D341Med (cell line): ENCODE data around the gene BACH2.

Source experiments
- DNase-seq: peaks from one replicate; pipeline ENCODE4 v3.0.0; 2012; ENCODE audit warnings: low spot score

The BACH2 gene

DNA sequence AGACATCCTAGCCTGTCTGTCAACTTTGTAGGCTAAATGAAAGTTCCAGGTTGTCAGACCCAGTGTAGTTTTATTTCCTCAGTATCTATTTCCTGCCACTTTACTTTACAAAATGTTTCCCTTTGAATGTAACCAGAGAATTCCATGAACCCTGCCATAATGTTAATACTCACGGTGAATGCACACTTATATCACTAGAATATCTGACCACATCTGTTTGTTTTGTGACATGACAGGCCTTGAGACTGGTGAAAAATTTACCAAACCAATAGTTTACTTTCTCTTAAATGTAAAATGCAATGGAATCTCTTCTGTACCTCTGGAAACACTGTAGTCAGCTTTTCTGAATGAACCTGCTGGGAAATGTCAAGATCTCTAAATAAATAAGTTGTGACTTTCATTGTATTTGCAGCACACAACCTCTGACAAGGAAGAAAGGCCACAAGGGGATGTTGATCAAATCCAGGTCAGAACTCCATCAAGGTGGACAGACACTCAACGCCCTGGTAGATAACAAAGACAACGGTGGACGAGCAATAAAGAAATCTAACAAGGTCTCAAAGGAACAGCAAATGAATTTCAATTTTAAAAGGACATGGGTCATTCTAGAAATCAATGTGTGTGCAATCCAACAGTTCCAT lies 59.2 kb downstream of the BACH2 start:
- DNase-seq = no peak

DNA sequence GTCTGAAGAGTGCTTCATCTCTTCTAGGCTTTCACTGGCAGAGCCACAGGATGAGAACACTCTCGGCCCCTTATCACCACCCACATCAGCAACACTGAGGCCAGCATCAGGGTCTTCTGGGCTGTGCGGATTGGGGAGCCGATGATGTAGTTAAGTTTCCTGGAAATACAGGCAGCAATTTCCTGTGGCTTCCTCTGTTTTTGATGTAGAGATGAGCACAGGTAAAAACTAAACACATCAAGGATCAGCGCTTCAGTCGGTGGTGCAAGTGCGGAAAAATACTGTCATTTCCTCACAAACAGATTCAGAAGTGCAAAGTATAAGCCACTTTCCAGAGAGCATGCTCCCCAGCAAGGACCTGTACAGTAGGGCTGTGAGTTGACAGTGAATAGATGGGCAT lies 62.6 kb downstream of the BACH2 start:
- no peak for DNase-seq

DNA sequence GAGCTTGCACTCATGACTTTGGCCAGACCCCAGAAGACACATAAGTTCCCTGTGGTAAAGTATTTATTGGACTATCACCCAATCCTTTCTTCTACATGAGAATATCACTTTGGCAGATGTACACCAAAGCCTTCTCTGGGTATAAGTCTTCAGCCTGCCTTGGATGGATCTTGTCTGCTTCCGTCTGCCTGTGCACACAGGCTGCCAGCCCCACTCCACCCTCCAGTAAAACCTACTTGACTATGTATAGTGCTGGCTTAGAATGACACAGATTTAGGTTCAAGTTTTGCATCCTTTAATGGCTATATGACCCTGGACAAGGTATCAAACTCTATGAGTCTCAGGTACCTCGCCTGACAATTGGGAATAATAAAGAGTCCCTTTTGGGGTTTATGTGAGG lies 63.4 kb downstream of the BACH2 start:
- DNase-seq = no peak

DNA sequence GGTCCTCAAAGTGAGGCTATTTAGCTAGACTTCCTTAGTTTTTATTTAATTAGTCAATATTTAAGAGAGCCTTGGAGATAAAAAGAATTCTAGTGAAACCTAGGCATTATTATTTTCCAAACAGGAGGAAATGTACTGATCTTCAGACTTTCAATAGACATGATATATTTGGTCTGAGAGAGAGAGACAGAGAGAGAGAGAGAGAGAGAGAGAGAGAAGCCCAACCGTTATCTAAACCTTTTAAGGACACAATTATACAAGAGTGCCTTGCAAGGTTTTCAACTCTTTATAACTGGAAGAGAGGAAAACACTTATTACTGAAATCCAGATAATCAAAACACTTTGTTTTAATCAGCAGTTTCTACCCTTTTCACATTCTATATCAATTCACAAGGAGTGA lies 64.8 kb downstream of the BACH2 start:
- DNase-seq = no peak

DNA sequence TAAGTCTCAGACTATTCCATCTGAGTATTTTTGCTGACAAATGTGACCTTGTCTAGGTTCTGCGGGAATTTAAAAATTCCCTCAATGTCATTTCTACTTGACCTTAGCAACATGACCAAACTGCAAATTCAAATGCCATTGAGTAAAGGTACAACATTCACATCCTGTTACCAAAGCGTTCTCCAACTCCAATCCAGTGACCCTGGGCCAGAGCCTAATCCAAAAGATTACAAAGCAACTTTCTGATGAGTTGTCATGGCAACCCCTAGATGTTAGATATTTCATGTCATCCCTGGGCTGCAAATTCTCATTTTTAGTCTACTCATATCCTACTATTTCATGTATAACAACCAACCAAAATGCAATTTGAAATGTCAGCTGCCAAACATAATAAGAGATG lies 65.3 kb downstream of the BACH2 start:
- DNase-seq = no peak

DNA sequence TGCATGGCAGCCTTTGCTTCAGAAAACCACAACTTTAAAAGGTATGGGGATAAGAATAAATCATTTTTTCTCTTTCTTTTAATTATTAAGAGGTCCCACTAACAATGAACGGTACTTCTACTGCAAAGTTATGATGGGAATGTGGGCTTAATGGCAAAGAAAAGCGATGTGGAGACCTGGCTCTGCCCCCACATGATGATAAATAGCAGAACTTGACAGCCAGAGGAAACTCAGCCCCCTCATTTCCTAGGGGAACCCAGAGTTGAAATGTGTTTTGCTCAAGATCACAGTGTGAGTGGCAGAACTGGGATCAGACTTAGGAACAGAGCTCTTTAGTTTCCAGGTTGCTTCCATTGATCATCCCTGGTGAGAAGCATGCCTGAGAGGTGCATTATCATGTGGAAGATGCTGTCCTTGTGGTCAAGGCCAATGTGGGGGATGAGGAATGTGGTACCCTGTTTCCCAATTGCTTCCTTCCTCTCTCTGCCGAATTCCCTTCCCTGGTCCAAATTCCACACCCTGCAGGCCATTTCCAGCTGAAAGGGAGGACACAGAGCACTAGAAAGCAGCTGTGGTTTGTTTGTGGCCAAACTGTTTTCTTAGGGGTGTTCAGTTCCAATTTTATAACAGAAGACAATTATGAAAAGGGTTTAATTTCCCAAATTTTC lies 66.0 kb downstream of the BACH2 start:
- no peak for DNase-seq

DNA sequence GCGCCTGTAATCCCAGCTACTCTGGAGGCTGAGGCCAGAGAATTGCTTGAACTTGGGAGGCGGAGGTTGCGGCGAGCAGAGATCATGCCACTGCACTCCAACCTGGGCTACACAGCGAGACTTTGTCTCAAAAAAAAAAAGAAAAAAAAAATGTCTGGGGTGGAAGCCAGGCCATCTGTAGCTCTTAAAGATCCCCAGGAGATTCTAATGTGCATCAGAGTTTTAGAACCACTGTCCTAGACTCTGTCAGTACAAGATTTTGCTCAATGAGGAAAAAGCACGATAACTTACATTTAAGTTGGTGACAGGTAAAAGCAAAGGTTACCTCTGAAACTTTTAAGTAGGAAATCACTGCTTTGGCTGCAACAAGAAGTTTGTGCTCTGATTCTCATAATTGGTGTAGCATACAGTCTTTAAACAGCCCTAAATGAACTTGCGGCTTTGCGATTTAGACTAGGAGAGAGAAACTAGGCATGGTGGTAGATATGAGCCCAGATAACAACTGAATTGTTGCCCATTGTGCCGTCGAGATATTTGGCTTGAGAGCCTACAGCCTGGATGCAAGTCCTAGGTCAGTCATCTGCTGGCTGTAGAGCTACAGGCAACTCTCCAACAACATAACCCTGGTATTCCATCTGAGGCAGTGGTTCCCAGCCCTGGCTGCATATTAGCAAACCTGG lies 67.2 kb downstream of the BACH2 start:
- DNase-seq = no peak

DNA sequence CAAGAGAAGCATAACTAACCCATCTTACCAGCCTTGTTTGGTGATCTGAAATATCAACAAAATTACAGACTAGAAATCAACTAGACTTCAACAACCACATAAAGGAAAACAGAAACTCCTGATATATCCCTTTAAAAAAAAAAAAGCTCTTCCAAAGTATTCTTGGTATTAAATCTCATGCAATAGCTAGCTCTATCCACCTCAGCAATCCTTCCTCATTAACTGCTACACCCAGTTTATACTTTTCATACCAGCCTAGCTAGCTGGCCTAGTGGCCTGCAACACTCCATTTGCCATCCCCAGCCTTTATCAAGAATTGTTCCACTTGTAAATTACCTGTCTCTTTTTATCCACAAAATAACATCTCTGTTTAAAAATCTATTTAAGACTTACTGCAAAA lies 69.0 kb downstream of the BACH2 start:
- DNase-seq = no peak

DNA sequence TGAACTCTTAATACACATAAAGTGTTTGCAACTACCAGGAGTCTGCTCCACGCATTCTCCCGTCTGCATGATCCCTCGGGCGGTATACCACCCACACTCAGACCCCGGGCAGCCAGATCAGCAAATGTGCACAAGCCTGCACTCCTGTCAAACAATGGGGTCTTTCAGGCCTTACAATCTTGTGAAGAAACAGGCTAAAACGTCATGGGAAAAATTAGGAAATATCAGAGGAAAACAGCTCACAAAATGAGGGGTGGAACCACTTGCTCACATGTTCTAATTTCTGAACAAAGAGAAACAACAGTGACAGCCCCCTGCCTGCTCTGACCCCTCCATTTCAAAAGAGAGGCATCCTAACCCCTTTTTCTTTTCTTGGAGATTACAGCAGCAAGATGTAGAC lies 69.4 kb downstream of the BACH2 start:
- DNase-seq = no peak

DNA sequence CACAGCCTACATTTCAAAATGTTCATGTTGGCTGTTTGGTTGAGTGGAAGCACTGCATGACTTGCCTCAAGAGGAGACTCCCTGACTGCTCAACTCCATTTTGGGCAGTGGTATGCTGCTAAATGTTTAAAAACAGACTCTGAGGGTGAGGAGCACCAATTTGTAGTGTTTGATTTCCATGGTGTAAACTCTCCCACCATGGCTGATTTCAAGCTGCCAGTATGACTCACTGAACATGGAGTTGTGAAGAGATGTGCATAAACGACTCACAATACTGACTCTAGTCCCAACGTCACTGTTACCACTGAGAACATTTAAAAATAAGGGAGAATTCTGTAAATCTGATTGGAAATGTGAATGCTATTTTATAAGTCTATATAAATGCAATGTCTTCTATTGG lies 70.4 kb downstream of the BACH2 start:
- no peak for DNase-seq

DNA sequence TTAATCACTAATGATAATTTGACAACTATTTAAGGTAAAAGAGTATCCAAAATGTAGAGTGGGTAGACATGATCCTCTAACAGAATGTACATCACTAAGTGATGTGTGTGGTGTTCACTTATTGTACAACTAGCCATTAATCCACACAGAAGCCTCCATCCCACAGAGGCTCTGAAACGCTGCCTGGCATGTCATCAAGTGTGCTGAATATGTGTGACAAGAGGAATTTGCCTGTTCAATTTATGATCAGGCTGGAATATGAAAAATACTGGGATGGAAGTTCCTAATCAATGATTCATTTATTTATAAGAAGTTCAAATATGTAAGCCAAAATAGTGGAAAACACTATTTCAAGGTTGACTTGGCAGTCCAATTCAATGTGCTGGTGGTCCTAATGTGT lies 72.4 kb downstream of the BACH2 start:
- DNase-seq = no peak

DNA sequence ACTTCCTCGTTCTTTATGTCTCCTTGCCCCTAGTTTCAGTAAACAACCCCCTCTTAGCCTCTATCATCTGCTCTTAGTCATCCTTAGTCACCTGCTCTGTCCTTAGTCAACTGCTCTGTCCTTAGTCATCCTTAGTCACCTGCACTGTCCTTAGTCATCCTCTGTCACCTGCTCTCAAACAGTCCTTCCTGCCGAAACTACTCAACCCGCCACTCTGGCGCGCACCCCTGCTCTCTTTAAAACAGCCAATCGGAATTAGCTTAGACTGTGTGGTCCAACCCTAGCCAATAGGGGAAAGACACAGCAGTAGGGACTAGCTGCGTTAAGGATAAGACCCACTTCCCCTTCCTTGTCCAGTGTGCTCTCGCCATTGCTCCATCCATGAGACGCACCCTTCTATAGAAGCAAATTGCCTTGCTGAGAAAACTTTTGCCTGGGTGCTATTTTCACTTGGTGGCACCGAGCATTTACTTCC lies 73.9 kb downstream of the BACH2 start:
- no peak for DNase-seq

DNA sequence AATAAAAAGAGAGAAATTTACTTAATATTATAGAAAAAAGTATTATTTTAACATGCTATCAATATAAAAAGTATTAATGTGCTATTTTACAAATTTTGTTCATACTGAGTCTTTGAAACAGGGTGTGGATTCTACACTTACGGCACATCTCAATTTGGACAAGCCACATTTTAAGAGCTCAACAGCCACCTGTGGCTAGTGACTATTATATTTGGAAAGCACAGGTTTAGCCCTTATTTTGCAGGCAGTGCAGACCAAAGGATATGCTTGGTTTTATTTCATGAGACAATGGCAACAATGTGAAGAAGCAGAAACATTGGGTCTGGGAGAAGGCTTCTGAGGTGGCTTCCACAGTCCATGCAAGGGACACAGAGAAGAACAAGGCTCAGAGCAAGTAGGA lies 74.6 kb downstream of the BACH2 start:
- DNase-seq = no peak

DNA sequence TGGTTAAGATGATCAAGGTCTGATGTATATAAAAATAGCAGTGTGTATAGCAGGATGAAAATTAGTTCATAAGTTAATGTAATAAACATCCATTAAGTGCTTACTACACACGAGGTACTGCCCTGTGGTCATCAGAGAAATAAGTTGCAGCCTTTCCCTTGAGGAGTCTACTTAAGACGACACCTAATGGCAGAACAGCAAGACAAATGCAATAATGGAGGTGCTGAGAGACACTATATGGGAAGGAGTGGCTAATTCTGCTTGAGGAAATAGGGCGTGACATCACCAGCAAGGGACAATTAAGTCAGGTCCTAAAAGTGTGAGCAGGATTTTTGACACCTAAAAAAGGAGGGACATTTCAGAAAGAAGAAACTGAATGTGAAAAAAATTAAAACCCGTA lies 75.2 kb downstream of the BACH2 start:
- no peak for DNase-seq

DNA sequence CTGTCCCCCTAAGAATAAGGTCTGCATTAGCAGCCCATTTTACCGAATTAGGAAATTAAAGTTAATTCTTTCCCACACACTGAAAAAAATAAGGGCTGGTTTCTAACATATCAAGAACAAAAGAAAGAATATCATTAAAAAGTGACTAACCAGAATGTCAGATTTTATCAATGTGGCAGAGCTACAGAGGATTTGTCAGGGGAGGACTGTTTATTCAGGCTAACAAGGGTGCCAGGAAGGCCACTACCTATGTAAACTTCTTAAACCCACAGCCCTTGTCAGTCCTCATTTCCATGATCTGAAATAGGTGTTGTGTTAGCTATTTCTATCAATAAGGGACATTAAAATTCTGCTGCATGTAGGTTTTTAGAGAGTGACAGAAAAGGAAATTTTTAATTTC lies 76.4 kb downstream of the BACH2 start:
- no peak for DNase-seq

DNA sequence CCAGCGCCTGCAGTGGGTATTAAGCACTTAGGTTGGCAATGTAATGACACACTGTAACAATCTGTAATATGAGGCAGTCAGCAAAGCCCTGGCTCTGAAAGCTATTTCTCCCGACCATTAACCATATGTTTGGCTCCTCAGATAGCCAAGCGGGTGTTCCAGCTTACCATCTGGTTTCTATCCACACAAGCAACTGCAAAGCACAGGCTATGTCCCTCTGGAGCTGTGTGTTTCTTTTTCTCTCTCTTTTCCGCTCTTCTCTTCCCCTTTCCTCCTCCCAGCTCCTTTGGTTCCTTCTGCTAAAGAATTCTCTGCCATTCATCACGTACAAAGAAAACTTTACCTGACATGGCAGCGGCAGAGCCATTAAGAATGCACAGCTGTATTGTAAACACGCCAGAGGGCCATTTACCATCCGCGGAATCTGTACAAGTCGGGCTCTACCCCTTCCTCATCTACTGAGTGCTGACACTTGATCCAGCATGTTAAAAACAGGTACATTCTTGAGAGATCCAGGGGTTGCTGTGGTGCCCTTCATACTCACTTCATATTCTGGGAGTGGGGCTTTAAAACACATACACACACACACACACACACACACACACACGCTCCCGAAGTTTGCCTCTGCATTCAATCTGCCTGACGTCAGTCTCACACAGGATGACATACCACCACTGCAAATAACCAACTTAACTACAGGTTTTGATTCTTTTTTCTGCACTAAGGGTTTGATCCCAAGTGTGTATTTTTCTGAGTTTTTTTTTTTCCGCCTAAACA lies 77.2 kb downstream of the BACH2 start:
- DNase-seq = peak; percentile 59

DNA sequence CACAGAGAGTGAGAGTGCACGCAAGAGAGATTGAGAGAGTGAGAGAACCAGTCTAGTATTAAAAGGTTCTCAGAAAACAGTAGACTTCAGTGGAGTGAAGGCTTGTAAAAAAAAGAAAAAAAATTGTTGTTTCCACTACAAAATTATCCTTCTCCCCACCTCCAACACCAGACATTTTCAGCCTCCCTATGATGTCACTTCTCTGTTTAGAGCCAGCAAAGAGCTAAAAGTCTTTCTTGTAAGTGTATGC lies 77.8 kb downstream of the BACH2 start:
- DNase-seq = no peak

DNA sequence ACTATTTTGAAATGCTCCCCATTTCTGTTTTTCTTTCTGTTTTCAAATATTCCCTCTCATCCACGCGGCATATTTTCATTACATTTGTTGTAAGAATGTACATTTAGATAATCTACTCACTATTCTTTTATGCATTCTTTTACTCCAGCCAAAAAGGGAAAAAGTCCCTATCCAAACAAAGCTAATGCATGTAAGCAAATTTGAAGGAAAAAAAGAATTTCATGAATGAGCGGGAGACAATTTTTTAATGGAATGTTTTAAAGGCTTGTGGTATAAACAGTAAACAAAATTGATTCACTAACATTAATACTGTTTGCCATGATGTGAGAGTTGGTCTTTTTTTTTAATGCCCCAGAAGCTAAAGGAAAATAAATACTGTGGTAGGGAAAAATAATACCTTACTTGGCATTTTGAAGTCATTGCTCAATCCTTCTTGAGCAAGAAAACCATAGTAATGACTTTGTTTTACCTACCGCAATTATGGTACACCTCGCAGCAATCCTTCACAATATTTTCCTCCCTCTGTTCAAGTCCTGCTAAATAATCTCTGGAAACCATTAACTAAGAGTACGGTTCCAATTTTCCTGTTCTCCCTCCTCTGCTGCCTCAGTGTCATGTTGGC lies 79.0 kb downstream of the BACH2 start:
- no peak for DNase-seq

DNA sequence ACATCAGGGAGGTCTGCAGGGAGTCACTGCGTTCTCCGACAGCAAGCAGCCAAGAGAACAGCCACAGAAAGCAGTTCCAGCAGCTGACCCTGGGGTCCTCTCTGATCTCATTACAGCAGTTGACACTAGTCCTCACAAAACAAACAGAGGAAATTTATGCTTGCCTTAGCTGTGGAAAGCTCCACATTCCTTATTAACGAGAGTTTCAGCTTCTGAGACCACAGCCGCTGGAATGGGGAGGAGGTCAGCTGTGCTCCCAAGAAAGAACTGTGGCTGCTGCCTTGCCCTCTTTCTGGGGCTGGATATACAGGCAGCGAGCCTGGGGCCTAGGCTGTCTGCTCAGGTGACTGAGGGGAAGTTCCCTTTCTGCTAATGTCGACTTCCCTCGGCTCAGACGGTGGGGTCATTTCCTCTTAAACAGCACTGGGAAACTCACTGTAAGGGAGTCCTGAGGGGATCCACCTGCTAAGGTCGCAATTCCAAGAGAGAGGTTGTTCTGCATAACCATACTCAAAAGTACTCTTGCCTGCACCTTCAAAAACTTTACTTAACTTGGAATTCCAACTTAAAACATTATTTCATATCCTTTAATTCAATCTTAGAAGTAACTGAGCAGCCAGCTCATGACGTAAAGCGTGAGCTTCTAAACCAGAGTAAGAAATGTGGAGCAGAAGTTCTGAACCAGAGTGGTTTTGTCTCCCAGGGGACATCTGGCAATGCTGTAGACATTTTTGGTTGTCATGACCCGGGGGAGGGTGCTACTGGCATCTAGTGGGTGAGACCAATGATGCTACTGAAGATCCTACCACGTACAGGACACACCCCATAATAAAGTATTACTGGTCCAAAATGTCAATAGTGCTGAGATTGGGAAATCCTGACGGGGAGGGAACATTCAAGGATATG lies 80.3 kb downstream of the BACH2 start:
- no peak for DNase-seq

DNA sequence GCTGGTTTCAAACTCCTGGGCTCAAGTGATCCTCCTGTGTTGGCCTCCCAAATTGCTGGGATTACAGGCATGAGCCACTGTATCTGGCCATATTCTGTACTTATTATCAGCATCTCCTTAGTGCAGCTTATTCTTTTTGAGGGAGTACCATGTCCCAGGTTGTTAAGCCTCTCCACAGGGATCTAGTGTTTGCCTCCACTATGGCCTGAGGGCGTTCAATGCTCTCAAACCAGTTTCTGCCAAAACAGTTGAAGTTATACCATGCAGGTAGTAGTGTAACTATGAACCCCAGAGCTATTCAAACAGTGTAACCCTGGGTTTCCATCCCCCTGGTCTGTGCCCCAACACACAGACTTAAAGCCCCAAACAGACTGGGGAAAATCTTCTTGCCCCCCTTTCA lies 81.7 kb downstream of the BACH2 start:
- no peak for DNase-seq

DNA sequence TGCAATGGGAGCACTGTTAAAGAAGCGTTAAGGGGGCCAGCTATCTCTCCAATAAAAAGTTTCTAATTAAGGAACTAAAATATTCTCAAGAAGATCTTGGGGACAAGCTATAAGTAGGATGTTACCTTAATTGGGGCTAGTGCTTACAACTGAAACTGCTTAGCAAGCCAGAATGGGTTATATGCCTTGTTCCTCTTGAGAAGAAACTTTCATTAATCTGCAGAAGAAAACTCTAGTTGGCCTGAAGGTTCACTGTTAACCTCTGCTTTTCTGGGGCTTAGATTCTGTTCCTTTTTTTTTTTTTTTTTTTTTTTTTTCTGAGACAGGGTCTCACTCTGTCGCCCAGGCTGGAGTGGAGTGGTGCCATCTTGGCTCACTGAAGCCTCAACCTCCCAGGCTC lies 82.2 kb downstream of the BACH2 start:
- DNase-seq = no peak

DNA sequence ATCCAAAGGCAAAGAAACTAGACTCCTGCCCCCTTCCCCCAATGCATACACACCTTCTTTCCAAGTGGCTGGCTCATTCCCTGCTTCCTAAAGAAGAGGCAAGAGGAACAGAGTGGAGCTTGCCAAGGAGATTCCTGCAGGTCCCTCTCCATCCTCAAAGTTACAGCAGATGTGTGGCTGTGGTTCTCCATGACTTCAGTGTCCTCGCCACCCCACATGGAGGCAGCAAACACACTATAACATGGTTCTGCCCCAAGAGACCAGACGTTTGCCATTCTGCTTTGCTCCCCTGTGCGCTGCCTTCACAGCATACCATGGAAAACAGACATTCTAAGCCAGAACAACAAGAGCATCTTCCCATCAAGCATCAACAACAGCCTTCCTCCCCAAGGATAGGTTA lies 84.4 kb downstream of the BACH2 start:
- no peak for DNase-seq
